Endodermal cell (in vitro differentiated cells): ENCODE measurements around the gene GNB1. TPM values are rescaled to one million over a fixed set of nuclear protein-coding genes. Genes with fewer than 3 reads are reported as not detected.
"Not testable (repeated sequence)": the region's sequence is repeated elsewhere in the genome, so short reads cannot be mapped to it uniquely, and the experiment has no call there.

Experiments used
- DNase-seq: peaks from one replicate; pipeline ENCODE4 v3.0.0-alpha.2; 2017
- H3K27ac ChIP-seq: 2 replicates; pipeline ENCODE4 v1.5.1; 2013; ENCODE audit warnings: mild to moderate bottlenecking, low read depth, low read length, moderate library complexity
- H3K27me3 ChIP-seq: 2 replicates; pipeline ENCODE4 v1.6.1; 2013; ENCODE audit warnings: mild to moderate bottlenecking, low read length, moderate library complexity; ENCODE audit not compliant: insufficient read depth, control insufficient read depth, poor library complexity, severe bottlenecking
- H3K36me3 ChIP-seq: 2 replicates; pipeline ENCODE4 v1.7.0; 2013; ENCODE audit warnings: mild to moderate bottlenecking, low read length, moderate library complexity; ENCODE audit not compliant: control insufficient read depth, insufficient read depth
- H3K4me1 ChIP-seq: one replicate; pipeline ENCODE4 v1.7.0; 2013; ENCODE audit warnings: low read length; ENCODE audit not compliant: control insufficient read depth, insufficient read depth
- H3K4me3 ChIP-seq: 2 replicates; pipeline ENCODE4 v1.5.1; 2013; ENCODE audit warnings: mild to moderate bottlenecking, low read length, moderate library complexity
- H3K9ac ChIP-seq: 2 replicates; pipeline ENCODE4 v1.6.1; 2013; ENCODE audit warnings: mild to moderate bottlenecking, low read length, moderate library complexity; ENCODE audit not compliant: poor library complexity, severe bottlenecking; ENCODE audit errors: extremely low read depth
- H3K9me3 ChIP-seq: 2 replicates; pipeline ENCODE4 v1.6.1; 2013; ENCODE audit warnings: mild to moderate bottlenecking, low read length, moderate library complexity; ENCODE audit not compliant: control insufficient read depth
- H3K27ac Mint-ChIP-seq: 2 replicates; pipeline ENCODE4 v1.8.0; 2020; ENCODE audit warnings: mixed read lengths
- H3K27me3 Mint-ChIP-seq: 2 replicates; pipeline ENCODE4 v1.8.0; 2021; ENCODE audit warnings: mild to moderate bottlenecking, mixed read lengths; ENCODE audit not compliant: insufficient read depth
- H3K36me3 Mint-ChIP-seq: 2 replicates; pipeline ENCODE4 v1.8.0; 2020; ENCODE audit warnings: low read depth, mixed read lengths
- H3K4me1 Mint-ChIP-seq: 2 replicates; pipeline ENCODE4 v1.8.0; 2020; ENCODE audit warnings: mixed read lengths
- H3K4me3 Mint-ChIP-seq: 2 replicates; pipeline ENCODE4 v1.8.0; 2020; ENCODE audit warnings: mild to moderate bottlenecking, moderate library complexity, mixed read lengths
- H3K9me3 Mint-ChIP-seq: 2 replicates; pipeline ENCODE4 v1.8.0; 2020; ENCODE audit warnings: mild to moderate bottlenecking, mixed read lengths
- WGBS, 2 experiments: methylation state at CpG; one replicate each; pipeline versions ENCODE4 v1.1.5 to v1.1.7; 2013; ENCODE audit warnings: missing lambda C conversion rate in 2 of 2, mixed read lengths in 1 of 2; ENCODE audit not compliant: insufficient coverage in 1 of 2, insufficient read length in 1 of 2; 5-methylcytosine and 5-hydroxymethylcytosine counted together
- total RNA-seq, 2 donors: library from RNA; stranded (reverse); fragmentation: NEBNext Ultra II Directional in 1 of 2; extraction: Animal tissue kit (Norgen Biotek cat#: 25700) in 1 of 2; gene quantifications; 2 replicates in 1 of 2; 3 replicates in 1 of 2; pipeline ENCODE4 v1.2.1, GENCODE V29; 2021
- TF ChIP-seq, protein P1 (sequence below): fragments of 200-600 bp; sonication (generic); conservative IDR thresholded peaks from 2 replicates; pipeline ENCODE4 v1.5.0; 2021; ENCODE audit warnings: antibody characterized with exemption, mild to moderate bottlenecking

The GNB1 gene
- total RNA-seq, 2 donors from 2014 or later = 369 to 371 TPM

DNA sequence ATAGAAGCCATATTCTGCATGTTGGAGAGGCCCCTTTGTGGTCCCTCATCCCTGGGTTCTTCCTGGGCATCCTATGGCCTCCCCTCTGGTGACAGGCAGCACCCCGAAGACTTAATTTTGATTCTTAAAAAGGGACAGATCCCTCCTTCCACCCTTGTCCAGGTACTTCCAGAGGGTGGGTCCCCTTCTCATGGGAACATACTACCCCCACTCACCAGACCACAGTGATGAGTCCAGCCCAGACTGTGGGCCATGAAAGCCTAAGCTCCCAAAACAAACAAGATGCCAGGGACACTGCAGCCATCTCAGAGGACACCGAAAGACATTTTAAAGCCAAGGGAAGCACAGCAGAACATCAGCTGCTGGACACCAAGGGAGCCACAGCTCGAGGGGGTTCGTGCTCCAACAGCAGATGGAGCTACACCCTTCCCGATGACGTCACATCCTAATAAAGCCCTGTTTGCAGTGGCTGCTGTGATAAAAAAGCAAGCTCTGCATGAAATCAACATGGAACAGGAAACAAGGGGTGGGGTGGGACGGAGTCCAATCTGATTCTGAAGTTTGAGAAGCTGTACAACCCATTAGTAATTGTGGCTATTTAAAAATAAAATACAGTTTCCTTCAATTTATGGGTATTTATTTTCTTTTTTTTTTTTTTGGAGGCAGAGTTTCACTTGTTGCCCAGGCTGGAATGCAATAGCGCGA is 32.4 kb downstream of the GNB1 start:
- no peaks in the 10 kb centered on the region for H3K4me1 ChIP-seq
- TF ChIP-seq, protein P1, sequence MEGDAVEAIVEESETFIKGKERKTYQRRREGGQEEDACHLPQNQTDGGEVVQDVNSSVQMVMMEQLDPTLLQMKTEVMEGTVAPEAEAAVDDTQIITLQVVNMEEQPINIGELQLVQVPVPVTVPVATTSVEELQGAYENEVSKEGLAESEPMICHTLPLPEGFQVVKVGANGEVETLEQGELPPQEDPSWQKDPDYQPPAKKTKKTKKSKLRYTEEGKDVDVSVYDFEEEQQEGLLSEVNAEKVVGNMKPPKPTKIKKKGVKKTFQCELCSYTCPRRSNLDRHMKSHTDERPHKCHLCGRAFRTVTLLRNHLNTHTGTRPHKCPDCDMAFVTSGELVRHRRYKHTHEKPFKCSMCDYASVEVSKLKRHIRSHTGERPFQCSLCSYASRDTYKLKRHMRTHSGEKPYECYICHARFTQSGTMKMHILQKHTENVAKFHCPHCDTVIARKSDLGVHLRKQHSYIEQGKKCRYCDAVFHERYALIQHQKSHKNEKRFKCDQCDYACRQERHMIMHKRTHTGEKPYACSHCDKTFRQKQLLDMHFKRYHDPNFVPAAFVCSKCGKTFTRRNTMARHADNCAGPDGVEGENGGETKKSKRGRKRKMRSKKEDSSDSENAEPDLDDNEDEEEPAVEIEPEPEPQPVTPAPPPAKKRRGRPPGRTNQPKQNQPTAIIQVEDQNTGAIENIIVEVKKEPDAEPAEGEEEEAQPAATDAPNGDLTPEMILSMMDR = peak; percentile 50
- Mint-ChIP-seq H3K4me3 (no peak overlapping the region), H3K9me3 (no peaks in the 10 kb centered on the region), H3K4me1 (peaks cover 24% of the 10 kb centered on the region), H3K36me3 (peaks cover 5% of the 10 kb centered on the region), H3K27ac (peak overlapping the region; percentile 82), H3K27me3 (no peaks in the 10 kb centered on the region)
- peak overlapping the region; percentile 87 for H3K27ac ChIP-seq
- peaks cover 41% of the 10 kb centered on the region for H3K36me3 ChIP-seq
- 68 to 87% methylated on average over 5 to 9 of the region's 9 CpGs for WGBS, 2 experiments
- DNase-seq = peak; percentile 72
- H3K9me3 ChIP-seq = no peaks in the 10 kb centered on the region
- no peaks in the 10 kb centered on the region for H3K27me3 ChIP-seq
- H3K9ac ChIP-seq = no peak overlapping the region
- no peak overlapping the region for H3K4me3 ChIP-seq

DNA sequence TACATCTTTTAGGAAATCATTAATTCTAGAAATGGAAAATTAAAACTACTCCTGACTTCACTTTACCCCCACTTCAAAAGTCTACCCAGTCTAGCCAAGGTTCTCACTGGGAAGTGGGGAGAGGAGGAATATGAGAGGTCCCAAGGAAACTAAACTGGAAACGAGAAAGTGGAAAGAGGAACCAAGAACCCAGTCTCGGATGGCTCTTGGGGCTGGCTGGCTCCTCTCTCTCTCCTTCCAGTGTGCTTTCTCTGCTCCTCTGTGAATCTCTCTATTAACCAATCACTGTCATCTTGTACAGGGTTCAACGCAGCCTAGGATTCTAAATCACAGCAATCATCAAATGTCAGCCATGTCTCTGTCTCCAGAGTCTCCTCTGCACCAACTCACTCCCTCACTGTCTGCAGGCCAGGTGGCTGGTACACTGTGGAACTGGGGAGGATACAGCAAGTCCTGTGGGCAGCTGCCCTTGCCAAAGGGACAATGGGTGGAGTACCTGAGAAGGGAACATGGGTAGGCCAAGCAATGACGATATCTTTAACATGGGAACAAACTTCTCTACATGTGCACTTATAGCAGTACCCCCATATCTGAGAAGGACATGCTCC is 33.7 kb downstream of the GNB1 start:
- H3K4me3 Mint-ChIP-seq = no peak overlapping the region
- Histone ChIP-seq H3K4me3 (no peak overlapping the region), H3K27me3 (no peaks in the 10 kb centered on the region), H3K27ac (no peak overlapping the region), H3K9me3 (no peaks in the 10 kb centered on the region), H3K9ac (no peak overlapping the region), H3K36me3 (peaks cover 40% of the 10 kb centered on the region), H3K4me1 (no peaks in the 10 kb centered on the region)
- TF ChIP-seq, protein P1 = no peak
- peaks cover 26% of the 10 kb centered on the region for H3K4me1 Mint-ChIP-seq
- H3K36me3 Mint-ChIP-seq = peaks cover 11% of the 10 kb centered on the region
- no peaks in the 10 kb centered on the region for H3K27me3 Mint-ChIP-seq
- H3K9me3 Mint-ChIP-seq = no peaks in the 10 kb centered on the region
- no peak for DNase-seq
- peak overlapping the region; percentile 33 for H3K27ac Mint-ChIP-seq
- WGBS, 2 experiments = 95 to 100% methylated on average over 2 to 4 of the region's 4 CpGs

DNA sequence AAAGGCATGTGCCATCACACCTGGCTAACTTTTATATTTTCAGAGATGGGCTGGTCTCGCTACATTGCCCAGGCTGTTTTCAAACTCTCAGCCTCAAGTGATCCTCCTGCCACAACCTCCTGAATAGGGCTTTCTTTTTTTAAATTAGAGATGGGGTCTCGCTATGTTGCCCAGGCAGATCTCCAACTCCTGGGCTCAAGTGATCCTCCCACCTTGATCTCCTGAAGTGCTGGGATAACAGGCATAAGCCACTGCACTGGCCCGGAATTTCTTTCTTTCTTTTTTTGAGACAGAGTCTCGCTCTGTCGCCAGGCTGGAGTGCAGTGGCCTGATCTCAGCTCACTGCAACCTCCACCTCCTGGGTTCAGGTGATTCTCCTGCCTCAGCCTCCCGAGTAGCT is 34.7 kb downstream of the GNB1 start:
- not testable (repeated sequence) for H3K4me1 ChIP-seq, H3K4me3 Mint-ChIP-seq, H3K9me3 ChIP-seq, H3K27me3 ChIP-seq, H3K9me3 Mint-ChIP-seq, H3K27ac Mint-ChIP-seq, H3K27me3 Mint-ChIP-seq, DNase-seq, H3K9ac ChIP-seq, H3K27ac ChIP-seq, H3K4me3 ChIP-seq
- H3K36me3 ChIP-seq = peaks cover 40% of the 10 kb centered on the region
- Mint-ChIP-seq H3K4me1 (peaks cover 26% of the 10 kb centered on the region), H3K36me3 (peaks cover 11% of the 10 kb centered on the region)
- WGBS, 2 experiments = 95 to 97% methylated on average over 3 to 6 of the region's 6 CpGs
